Adipocyte (in vitro differentiated cells): ENCODE data around the gene TSGA10IP.

Experiments used
- DNase-seq: peaks from one replicate; pipeline ENCODE4 v3.0.0-alpha.2; 2015; ENCODE audit warnings: low read depth
- H3K27me3 ChIP-seq: replicated peaks from 2 replicates; pipeline ENCODE4 v1.7.0; 2013; ENCODE audit warnings: mild to moderate bottlenecking, low read length, moderate library complexity; ENCODE audit not compliant: control insufficient read depth, insufficient read depth
- H3K36me3 ChIP-seq: 2 replicates; pipeline ENCODE4 v1.7.0; 2013; ENCODE audit warnings: low read length, mild to moderate bottlenecking, moderate library complexity; ENCODE audit not compliant: control insufficient read depth, insufficient read depth, severe bottlenecking
- H3K4me1 ChIP-seq: 2 replicates; pipeline ENCODE4 v1.7.0; 2013; ENCODE audit warnings: mild to moderate bottlenecking, low read length, moderate library complexity; ENCODE audit not compliant: control insufficient read depth, insufficient read depth
- H3K4me3 ChIP-seq: 2 replicates; pipeline ENCODE4 v1.7.0; 2013; ENCODE audit warnings: mild to moderate bottlenecking, low read length, moderate library complexity
- H3K9ac ChIP-seq: 2 replicates; pipeline ENCODE4 v1.7.0; 2013; ENCODE audit warnings: mild to moderate bottlenecking, low read length, moderate library complexity
- H3K9me3 ChIP-seq: 2 replicates; pipeline ENCODE4 v1.7.0; 2013; ENCODE audit warnings: mild to moderate bottlenecking, low read length, moderate library complexity; ENCODE audit not compliant: control insufficient read depth

Gene TSGA10IP

DNA sequence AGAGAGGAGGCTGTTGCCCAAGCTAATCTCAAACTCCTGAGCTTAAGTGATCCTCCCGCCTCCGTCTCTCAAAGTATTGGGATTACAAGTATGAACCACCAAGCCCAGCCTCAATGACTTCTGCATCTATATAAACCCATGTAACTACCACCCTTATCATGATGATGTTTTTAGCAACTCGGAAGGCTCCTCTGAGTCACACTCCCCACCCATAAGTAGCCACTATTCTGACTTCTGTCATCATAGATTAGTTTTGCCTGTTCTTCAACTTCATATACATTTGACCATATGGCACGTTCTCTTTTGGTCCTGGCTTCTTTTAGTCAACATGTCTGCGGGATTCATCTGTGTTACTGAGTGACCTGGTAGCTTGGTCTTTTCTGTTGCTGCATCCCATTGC, 38.7 kb upstream of the TSGA10IP start:
- Histone ChIP-seq H3K9me3 (no peaks in the 10 kb centered on the region), H3K4me3 (no peak overlapping the region), H3K36me3 (no peaks in the 10 kb centered on the region), H3K9ac (no peak overlapping the region), H3K27me3 (no peaks in the 10 kb centered on the region), H3K4me1 (peaks cover 28% of the 10 kb centered on the region)
- DNase-seq = no peak

DNA sequence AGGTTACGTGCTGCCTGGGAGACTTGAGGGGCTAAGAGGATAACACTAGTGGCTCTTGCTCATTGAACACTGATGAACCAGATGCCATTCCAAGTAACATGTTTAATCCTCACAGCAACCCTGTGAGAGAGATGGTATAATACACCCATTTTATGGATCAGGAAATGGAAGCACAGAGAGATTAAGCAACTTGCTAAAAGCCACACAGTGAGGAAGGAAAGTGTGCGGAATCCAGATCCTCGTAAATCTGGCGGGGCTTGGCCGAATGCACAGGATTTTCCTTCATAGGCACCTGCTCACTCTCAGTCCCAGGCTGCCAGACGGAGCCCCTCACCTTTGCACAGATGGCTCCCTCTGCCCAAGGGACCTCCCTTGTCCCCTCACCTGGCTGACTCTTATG, 37.4 kb upstream of the TSGA10IP start:
- no peaks in the 10 kb centered on the region for H3K9me3 ChIP-seq
- peaks cover 27% of the 10 kb centered on the region for H3K4me1 ChIP-seq
- H3K9ac ChIP-seq = no peak overlapping the region
- no peak for DNase-seq
- H3K4me3 ChIP-seq = no peak overlapping the region
- no peaks in the 10 kb centered on the region for H3K36me3 ChIP-seq
- no peaks in the 10 kb centered on the region for H3K27me3 ChIP-seq

DNA sequence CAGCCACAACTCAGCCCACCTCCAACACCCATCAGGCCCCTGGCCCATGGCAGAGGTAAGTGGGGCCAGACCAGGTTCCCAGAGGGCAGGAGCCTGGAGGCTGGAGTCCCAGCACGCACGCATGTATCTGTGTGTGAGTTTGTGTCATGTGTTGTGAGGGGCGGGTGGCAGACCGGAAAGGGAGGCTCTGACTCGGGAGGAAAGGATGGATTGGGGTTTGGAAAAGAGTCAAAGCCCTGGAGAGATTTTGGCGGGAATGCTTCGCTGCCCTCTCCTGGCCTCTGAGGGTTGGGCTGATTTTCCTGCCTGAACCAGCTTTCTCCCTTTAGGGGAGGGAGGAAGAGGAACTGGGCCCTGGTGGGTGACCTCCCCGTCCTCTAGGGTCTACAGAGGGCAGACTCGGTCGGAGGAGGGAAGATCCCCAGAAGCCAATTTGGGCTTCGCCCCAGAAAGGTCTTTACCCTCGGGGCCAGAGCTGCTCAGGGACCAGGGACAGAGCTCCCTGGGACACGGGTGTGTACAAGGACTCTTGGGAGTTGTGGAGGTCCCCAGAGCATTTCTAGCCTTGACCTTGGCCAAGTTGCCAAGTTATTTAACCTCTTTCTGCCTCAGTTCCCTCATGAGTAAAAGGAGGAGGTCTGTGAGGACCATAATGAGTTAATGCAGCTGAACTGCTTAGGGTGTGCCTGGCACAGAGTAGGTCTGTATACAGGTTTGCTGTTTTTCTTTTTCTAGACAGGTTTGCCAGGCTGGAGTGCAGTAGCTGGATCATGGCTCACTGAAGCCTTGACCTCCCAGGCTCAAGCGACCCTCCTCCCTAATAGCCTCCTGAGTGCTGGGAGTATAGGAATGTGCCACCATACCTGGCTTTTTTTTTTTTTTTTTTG, 33.4 kb upstream of the TSGA10IP start:
- H3K9ac ChIP-seq = peak overlapping the region; percentile 76
- peak; percentile 80 for DNase-seq
- peaks cover 57% of the 10 kb centered on the region for H3K4me1 ChIP-seq
- H3K27me3 ChIP-seq = no peaks in the 10 kb centered on the region
- H3K9me3 ChIP-seq = no peaks in the 10 kb centered on the region
- no peaks in the 10 kb centered on the region for H3K36me3 ChIP-seq
- H3K4me3 ChIP-seq = peak overlapping the region; percentile 22

DNA sequence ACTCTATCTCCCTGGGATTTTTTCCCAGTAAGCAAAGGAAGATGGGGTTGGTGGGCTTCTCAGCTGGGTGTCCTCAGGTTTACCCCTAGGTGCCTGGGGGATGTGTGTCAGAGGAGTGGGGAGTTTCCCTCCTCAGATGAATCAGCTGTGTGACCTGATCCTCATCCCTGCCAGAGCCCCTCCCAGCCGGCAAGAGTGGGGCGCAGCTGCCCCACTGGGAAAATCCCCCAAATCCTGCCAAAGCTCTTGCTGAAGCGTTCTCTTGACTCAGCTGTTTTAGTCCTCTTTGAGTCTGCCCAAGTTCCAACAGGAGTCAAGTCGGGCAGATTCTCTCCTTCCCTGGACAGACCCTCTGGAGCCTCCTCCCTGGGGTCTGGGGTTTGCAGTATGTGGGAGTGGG, 32.4 kb upstream of the TSGA10IP start:
- Histone ChIP-seq H3K9me3 (no peaks in the 10 kb centered on the region), H3K27me3 (no peaks in the 10 kb centered on the region), H3K9ac (peak overlapping the region; percentile 76), H3K4me3 (no peak overlapping the region), H3K4me1 (peaks cover 67% of the 10 kb centered on the region), H3K36me3 (no peaks in the 10 kb centered on the region)
- DNase-seq = peak; percentile 73

DNA sequence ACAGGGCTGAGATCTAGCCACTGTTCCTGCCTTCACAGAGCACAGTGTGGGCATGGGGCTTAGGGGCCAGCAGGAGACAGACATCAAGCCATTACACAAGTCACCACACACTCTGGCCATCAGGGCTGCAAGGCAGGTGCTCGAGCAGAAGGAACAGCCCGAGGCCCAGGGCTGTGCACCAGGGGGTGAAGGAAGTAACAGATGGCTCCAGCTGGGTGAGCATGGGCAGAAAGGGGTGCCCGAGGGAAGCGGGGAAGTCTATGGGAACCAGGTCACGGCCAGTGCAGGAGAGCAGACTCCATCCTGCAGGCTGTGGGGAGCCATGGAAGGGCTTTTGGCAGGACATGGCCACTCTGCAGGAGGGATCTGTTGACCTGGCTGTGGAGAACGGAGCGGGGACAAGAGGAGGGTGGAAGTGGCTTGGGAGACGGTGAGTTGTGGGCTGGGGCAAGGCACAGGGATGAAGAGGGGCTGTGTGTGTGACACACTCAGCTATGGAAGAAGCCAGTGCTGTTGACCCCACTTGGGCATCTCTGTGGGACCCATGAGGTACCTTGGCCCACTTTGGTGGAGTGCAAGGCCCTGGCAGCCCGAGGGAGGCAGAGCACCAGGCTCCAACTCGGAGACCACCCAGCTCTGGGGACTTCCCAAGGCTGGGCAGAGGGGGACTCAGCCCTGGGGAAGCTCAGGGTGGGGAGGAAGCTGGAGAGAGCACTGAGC, 30.0 kb upstream of the TSGA10IP start:
- Histone ChIP-seq H3K4me3 (peak overlapping the region; percentile 96), H3K9ac (peak overlapping the region; percentile 85), H3K36me3 (no peaks in the 10 kb centered on the region), H3K27me3 (no peaks in the 10 kb centered on the region), H3K9me3 (no peaks in the 10 kb centered on the region), H3K4me1 (peaks cover 73% of the 10 kb centered on the region)
- no peak for DNase-seq

DNA sequence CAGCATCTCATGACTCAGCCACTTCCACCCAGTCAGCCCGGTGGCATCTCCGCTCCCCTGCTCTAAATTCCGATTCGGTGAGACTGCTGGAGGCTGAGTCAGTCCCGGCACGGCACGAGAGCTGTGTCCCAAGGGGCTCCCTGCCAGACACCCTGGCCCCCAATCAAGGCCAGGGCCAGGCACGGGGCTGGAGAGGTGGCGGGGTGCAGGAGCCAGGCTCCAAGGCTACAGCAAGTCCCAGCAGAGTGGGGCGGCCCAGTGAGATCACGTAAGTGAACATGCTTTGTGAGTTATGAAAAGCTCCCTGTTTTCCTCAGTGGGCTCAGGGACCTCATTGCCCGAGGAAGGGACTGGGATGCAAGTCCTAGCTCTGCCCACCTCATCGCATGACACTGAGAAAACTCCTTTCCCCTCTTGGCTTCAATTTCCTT, 29.4 kb upstream of the TSGA10IP start:
- H3K36me3 ChIP-seq = no peaks in the 10 kb centered on the region
- peak; percentile 99 for DNase-seq
- H3K27me3 ChIP-seq = no peaks in the 10 kb centered on the region
- H3K4me1 ChIP-seq = peaks cover 79% of the 10 kb centered on the region
- peak overlapping the region; percentile 99 for H3K9ac ChIP-seq
- H3K9me3 ChIP-seq = no peaks in the 10 kb centered on the region
- peak overlapping the region; percentile 96 for H3K4me3 ChIP-seq

DNA sequence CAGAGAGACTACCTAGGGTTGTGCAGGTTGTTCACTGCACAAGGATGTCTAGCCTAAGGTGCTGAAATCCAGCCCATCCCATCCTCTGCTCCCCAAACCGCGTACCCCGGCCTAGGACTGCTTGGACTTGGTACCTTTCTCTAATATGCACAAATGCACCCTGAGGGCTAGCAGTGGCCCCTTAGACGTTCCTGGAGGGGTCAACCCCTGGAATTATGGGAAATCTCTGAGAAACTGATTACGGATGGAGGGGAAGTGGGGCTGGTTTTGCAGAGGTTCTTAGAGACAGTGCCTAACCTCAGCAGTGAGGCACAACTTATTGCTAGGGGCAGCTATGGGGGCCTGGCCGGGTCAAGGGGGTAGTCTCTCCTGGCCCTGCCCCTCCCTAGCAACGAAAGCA, 28.9 kb upstream of the TSGA10IP start:
- Histone ChIP-seq H3K4me3 (peak overlapping the region; percentile 96), H3K27me3 (no peaks in the 10 kb centered on the region)
- no peak for DNase-seq

DNA sequence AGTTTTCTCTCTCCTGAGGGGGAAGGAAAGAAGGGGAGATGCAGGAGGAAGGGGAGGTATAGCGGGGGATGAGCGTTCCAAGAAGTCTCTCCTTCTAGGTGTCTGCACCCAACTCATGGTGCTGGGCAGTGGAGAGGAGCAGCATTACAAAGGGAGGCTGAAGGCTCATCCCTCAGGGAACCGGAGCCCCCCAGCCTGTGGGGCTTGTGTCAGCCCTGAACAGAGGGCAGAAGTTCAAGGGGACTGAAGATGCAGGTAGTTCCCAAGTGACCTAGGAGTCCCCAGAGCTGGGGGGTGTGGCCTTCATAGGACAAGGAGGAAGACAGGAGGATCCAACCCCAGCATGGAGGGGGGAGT, 28.2 kb upstream of the TSGA10IP start:
- no peaks in the 10 kb centered on the region for H3K27me3 ChIP-seq
- peaks cover 70% of the 10 kb centered on the region for H3K4me1 ChIP-seq
- peak overlapping the region; percentile 96 for H3K4me3 ChIP-seq
- H3K9ac ChIP-seq = peak overlapping the region; percentile 99
- no peak for DNase-seq
- peaks cover 2% of the 10 kb centered on the region for H3K36me3 ChIP-seq
- H3K9me3 ChIP-seq = no peaks in the 10 kb centered on the region

More for the DNA sequence above, 28.9 kb upstream of the TSGA10IP start:
- H3K9me3 ChIP-seq = no peaks in the 10 kb centered on the region
- H3K4me1 ChIP-seq = peaks cover 76% of the 10 kb centered on the region
- H3K9ac ChIP-seq = peak overlapping the region; percentile 99
- H3K36me3 ChIP-seq = no peaks in the 10 kb centered on the region

DNA sequence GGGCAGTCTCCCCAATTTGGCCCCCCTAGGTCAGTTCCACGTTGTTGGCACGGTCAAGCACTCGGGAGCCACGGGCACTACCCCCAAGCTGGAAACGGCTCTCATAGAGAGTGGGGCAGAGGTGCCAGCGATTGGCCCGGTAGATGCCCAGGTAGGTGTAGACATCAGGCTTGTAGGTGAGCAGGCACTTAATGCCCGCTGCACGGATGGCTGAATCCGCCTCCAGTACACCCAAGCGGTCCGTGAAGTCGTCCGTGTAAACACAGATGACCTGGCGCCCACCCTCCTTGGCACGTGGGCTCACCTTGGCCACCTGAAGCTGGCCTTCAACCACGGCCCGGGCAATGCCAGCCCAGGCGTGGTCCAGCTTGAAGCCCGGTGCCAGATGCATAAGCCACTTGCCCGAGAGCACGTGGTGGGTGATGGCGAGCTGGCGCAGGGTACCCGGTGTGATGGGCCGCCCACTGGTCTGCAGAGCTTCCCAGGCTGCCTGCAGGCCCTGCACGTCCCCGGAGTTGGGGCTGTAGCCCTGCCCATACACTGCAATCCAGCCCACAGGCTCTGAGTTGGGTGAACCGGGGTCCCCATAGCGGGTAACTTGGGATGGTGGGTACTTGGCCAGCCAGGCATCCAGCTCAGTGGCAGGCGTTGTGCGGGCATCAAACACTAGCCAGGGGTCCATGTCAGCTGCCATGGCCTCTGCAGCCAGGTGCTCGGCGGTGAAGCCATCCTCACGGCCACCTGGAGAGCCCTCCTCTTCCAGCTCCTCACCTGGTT, 27.7 kb upstream of the TSGA10IP start:
- H3K9me3 ChIP-seq = no peaks in the 10 kb centered on the region
- H3K36me3 ChIP-seq = peaks cover 8% of the 10 kb centered on the region
- H3K27me3 ChIP-seq = no peaks in the 10 kb centered on the region
- no peak for DNase-seq
- peaks cover 65% of the 10 kb centered on the region for H3K4me1 ChIP-seq
- peak overlapping the region; percentile 96 for H3K4me3 ChIP-seq
- H3K9ac ChIP-seq = peak overlapping the region; percentile 99

DNA sequence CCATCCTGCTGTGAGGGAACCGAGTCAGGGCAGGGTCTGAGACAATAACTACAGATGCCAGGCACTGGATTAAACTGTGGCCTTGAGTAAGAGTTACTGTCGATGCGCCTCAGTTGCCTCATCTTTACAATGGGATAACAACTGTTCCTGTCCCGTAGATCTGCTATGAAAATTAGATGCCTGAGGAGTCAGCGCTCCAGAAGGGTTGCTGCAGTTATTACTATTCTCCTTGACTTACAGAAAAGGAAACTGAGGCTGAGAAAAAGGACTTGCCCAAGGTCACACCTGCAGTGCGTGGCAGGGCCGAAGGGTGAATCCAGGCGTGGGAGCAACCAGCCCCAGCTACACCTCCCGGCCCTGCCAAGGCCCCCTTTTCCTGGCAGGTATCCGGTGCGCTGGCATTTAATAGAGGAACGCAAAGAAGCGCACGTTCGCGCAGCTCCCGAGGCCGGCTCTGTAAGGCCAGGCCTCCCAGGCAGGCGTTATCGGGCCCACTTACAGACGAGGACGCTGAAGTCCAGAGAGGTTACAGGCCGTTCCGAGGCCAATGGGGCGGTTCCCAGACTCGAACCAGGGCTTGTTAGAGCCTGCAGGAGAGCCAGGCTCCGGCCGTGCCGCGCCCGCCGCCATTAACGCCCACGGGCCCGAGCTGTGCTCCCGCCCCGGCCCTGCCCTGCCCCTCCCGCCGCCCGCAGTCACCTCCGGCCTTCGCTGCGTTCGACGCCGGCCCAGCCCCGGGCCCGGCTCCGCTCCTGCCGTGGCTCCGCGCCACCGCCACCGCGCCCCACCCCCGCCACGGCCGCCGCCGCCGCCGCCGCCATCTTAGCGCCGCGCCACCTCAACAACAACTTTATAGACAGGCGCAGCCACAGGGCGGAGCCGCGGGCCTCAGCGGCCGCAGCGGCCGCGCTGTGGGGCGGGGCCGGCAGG, 26.8 kb upstream of the TSGA10IP start, which contains the start of gene C11orf68:
TSS of gene C11orf68 (minus strand) at position 852 of the 930 bp plus-strand sequence. CDS start at position 821, 31 bp downstream.
- H3K9me3 ChIP-seq = no peaks in the 10 kb centered on the region
- H3K36me3 ChIP-seq = peaks cover 16% of the 10 kb centered on the region
- H3K4me3 ChIP-seq = peak within 1 kb of the TSS; percentile 96
- no peaks in the 10 kb centered on the region for H3K27me3 ChIP-seq
- peaks cover 56% of the 10 kb centered on the region for H3K4me1 ChIP-seq
- no peak for DNase-seq
- H3K9ac ChIP-seq = peak within 1 kb of the TSS; percentile 99
